A549 (cell line): ENCODE results near the gene VAV3.

Experiments
- CTCF ChIP-seq: fragments of >200 bp; sonication (Bioruptor Twin); formaldehyde crosslinking; IDR thresholded peaks from 3 replicates; pipeline ENCODE4 v1.5.1; 2016
- EP300 ChIP-seq, 2 experiments: fragments of >200 bp; sonication (Bioruptor Twin); formaldehyde crosslinking; IDR thresholded peaks; 2 replicates in 1 of 2; 3 replicates in 1 of 2; pipeline ENCODE4 v1.6.1; 2016 to 2017
- MAFK ChIP-seq: fragments of 450-650 bp; IDR thresholded peaks from 2 replicates; pipeline ENCODE4 v1.6.1; 2014; ENCODE audit not compliant: partially characterized antibody
- MAX ChIP-seq: IDR thresholded peaks from 2 replicates; pipeline ENCODE4 v1.6.1; 2012
- MAZ ChIP-seq: fragments of 150-350 bp; IDR thresholded peaks from 2 replicates; pipeline ENCODE4 v1.6.1; 2014; ENCODE audit warnings: antibody characterized with exemption, low read depth, low read length, borderline replicate concordance
- POLR2A ChIP-seq: IDR thresholded peaks from 2 replicates; pipeline ENCODE4 v1.6.1; 2012; ENCODE audit warnings: mild to moderate bottlenecking, low read length
- RARB ChIP-seq: fragments of 250-450 bp; sonication (Bioruptor Pico); IDR thresholded peaks from 2 replicates; pipeline ENCODE4 v1.8.0; 2021; ENCODE audit warnings: mild to moderate bottlenecking, moderate library complexity
- REST ChIP-seq: fragments of 200-600 bp; sonication (generic); IDR thresholded peaks from 2 replicates; pipeline ENCODE4 v1.6.1; 2016; ENCODE audit warnings: antibody characterized with exemption, mild to moderate bottlenecking, moderate library complexity
- RNF2 ChIP-seq: fragments of 200-600 bp; sonication (generic); IDR thresholded peaks from 2 replicates; pipeline ENCODE4 v1.6.1; 2016; ENCODE audit warnings: low read depth, mild to moderate bottlenecking, antibody characterized with exemption, moderate library complexity, borderline replicate concordance
- ZFP36 ChIP-seq: fragments of 450-650 bp; IDR thresholded peaks from 2 replicates; pipeline ENCODE4 v1.6.1; 2014; ENCODE audit warnings: borderline replicate concordance; ENCODE audit not compliant: partially characterized antibody

- TF ChIP-seq EP300 (IDR thresholded peaks at IDR 0.05): no peak
- TF ChIP-seq REST: no peak
- no peak for TF ChIP-seq MAZ
- TF ChIP-seq RNF2: no peak
- TF ChIP-seq POLR2A: no peak
- no peak for TF ChIP-seq MAFK
- TF ChIP-seq ZFP36: no peak
- no peak for TF ChIP-seq RARB (CRISPR knock-in tag)
- no peak for TF ChIP-seq MAX
- TF ChIP-seq CTCF: no peak
Measured at GRCh38 chr1:107936498-107937481, 28.2 kb downstream of the VAV3 start.
